Stimulated activated CD4-positive, alpha-beta T cell treated with anti-CD3 and anti-CD28 coated beads, TNF-alpha, amount 100 ng/mL, for 24 hours (primary cell): ENCODE measurements around the gene MYOM1.
A peak's percentile ranks its signal among the peaks of the same experiment; 100 is the strongest.
"Not testable (repeated sequence)": the region's sequence is repeated elsewhere in the genome, so short reads cannot be mapped to it uniquely, and the experiment has no call there.

Experiments
- DNase-seq, 3 experiments: peaks; one replicate each; pipeline ENCODE4 v3.0.0-alpha.2; 2020; ENCODE audit warnings: low read depth in 3 of 3

MYOM1 gene

DNA sequence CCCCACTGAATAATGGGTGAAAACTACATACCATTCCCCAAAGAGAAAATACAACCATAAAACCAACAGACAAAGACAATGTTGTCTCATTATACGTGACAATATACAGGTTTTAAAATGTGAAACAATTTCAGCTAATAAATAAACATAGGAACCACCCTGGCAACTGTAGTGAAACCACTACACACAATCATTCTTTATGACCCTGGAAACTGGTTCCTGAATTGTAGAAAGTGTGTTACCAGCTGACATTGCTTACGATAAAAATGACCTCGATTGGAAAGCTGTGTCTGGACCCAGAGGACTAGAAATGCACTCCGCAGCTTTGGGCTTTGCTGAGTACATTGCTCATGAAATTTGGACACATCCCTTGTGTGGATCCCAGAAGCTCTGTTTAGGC lies 132.9 kb downstream of the MYOM1 start:
- DNase-seq, result no peak

- DNase-seq, result no peak
Observed at GRCh38 chr18:3085612-3086011, 134.2 kb downstream of the MYOM1 start.

GRCh38 chr18:3084206-3084605 lies 135.6 kb downstream of the MYOM1 start:
- no peak for DNase-seq

DNA sequence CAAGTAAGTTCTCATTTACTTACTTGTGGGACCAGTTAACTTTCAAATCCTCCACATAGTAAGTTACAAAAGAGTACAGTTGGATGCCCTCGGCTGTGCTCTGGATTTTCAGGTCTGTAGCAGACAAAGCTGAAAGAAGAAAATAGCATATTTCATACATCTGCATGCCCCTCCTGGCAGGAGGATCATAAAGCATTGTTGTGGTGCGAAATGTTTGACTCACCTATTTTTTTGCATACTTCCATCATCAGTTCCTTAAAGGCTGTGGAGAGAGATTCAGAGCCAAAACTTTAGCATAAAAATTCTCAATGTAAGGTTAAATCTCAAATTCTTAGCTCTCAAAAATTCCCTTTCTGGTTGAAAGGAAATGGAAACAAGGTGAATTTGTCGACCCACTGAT lies 136.0 kb downstream of the MYOM1 start:
- DNase-seq, result no peak

- DNase-seq, result no peak
Observed at GRCh38 chr18:3081584-3081991, 138.2 kb downstream of the MYOM1 start.

DNA sequence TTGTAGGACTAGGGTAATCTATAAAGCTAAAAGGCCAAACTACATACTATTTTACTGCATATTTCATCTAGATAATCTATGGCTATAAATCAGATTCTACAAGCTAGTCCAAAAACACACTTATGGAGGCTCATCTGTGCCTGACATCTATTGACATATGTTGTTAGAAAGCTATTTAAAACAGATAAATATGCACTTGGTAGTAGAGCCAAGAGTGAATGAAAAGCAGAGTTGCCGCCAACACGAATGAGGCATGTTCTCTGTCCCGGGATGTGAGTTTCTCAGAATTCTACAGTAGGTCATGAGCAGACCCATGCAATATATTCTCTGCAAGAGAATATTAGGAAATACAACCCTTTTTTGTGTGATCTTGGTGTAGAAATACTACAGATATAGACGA lies 140.1 kb downstream of the MYOM1 start:
- DNase-seq, result no peak

DNA sequence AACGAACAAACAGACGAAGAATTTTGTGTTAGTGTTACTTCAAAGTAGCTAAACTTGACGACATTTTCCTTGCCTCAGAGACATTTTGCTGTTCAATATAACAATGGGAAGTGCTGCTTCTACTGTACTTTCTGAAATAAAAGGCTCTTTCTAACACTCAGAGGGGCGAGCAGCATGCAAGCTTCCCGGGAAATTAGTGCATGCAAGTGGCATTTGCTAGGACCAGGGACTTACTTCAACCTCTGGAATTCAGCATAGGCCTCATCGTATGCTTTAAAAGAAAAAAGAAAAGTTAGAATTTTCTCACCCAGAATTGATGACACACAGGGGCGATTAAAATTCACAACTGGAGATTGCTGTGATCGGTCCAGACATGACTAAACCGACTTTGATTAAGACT lies 144.3 kb downstream of the MYOM1 start:
- DNase-seq, result no peak

- DNase-seq, result no peak
Observed at GRCh38 chr18:3074087-3074486, 145.7 kb downstream of the MYOM1 start.

DNA sequence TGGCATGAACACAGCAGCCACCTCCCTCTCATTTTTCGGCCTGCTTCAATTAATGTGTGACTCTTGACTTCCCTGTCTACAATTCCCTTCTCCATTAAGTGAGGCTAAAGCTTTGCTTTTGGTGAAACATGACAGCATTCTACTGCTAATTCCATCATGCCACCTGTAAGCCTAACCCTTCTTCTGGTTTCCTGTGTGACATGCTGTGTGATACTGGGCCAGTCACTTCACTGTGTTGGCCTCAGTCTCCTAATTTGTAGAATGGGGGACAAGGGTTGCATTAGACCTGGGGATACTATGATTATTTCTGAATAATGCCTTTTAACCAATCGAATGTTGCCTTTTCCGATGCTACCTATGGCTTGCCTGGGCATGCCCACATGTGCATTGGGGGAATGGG lies 146.4 kb downstream of the MYOM1 start:
- DNase-seq, result not testable (repeated sequence)

DNA sequence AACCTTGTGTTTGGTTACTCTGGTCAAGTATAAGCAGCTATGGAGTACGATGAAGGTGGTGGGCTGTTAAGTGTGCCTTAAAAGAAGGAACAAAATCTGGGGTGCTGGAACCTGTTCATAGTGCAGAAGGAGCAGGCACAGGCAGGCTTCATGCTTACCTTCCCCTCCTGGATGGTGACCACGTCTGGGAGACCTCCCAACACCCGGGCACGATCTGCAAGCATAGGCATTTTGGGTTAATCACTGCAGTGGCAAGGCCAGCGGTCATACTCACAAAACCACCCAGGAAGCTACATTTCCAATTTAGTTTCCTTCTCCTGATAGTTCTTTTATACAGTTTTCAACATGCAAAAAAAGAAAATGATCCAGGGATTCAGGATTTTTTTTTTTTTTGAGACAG lies 148.1 kb downstream of the MYOM1 start:
- no peak for DNase-seq

- no peak for DNase-seq
Observed at GRCh38 chr18:3069671-3070433, 149.9 kb downstream of the MYOM1 start.

DNA sequence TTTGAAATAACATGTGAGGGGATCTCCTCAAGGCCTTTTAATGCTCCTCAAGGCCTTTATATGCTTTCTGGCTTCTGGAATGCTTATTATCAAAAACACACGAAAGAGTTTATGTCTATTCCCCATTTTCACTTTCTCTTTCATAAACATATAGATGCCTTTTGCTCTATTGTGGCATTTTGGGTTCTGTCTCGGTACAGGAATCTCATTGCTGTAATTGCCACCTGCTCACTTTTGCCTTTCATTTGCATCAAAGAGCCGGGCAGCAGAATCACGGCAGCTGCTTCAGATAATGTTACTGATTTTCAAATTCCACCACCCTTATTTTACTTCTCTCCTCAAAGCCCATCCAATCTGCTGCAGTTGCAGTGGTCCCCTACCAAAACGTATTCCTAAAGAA lies 152.0 kb downstream of the MYOM1 start:
- DNase-seq, result no peak

DNA sequence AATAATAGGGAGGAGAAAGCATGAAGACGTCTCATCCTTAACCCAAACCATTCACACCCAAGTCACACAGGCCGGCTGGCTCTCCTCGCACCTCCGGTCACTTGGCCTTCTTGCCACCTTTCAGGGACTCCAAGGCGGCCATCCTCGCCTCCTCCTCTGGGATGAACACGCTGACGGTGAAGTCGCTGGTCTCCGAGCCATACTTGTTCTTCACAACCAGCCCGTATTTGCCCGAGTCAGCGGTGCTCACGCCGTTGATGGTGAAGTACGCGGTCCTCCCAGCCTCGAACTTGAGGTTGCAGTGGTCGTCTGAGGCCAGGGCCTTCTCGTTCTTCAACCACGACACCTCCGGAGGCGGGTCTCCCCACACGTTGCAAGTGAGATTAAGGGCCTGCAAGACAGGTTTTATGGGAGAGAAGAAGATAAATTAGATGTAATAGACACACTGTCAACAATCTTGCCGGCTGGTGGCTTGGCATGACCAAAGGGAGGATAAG lies 152.6 kb downstream of the MYOM1 start:
- no peak for DNase-seq

DNA sequence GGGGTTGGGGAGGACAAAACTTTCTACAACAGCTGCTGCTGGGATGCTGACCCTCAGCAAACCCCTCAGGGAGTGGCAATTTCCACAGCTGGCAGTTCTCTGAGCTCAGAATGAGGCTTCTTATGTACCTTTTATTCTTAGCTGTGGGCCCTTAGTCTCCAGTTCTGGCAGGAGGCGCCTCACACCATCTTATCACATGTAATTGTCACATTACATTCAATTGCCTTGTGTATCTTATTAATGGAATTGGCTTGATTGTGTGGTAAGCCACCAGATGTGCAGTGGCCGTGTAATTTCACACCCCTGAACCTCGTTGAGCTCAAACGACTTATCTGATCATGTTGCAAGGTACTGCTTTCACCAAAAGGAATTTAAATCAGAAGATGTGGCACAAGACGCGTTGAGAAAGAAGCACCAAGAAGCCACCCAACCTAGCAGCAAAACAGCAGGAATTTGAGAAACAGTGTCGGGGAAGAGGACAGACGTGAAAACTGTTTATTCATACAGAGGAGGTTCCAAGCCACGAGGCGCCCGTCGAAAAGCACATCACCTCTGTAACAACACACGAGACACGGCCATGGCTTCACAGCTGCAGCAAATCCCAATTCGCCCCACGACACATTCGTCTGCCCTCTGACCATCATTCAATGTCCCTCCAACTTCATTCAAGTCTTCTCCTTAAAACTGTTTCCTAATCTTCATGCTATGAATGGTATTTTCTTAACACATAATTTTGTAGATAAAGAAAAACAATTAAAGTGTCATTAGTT lies 153.2 kb downstream of the MYOM1 start:
- no peak for DNase-seq

DNA sequence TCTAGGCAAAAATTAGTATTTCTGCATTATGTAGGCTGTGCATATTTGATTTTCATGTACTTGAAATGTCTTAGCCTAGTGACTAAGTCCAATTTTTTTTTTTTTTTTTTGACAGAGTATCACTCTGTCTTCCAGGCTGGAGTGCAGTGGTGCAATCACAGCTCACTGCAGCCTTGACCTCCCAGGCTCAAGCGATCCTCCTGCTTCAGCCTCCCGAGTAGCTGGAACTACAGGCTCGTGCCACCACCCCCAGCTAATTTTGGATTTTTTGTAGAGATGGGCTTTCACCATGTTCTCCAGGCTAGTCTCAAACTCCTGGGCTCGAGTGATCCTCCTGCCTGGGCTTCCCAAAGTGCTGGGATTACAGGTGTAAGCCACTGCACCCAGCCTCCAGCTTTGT lies 156.0 kb downstream of the MYOM1 start:
- not testable (repeated sequence) for DNase-seq

GRCh38 chr18:3062798-3063680 lies 156.7 kb downstream of the MYOM1 start:
- peak in 2 of 3 experiments; percentile 33 to 73 for DNase-seq

DNA sequence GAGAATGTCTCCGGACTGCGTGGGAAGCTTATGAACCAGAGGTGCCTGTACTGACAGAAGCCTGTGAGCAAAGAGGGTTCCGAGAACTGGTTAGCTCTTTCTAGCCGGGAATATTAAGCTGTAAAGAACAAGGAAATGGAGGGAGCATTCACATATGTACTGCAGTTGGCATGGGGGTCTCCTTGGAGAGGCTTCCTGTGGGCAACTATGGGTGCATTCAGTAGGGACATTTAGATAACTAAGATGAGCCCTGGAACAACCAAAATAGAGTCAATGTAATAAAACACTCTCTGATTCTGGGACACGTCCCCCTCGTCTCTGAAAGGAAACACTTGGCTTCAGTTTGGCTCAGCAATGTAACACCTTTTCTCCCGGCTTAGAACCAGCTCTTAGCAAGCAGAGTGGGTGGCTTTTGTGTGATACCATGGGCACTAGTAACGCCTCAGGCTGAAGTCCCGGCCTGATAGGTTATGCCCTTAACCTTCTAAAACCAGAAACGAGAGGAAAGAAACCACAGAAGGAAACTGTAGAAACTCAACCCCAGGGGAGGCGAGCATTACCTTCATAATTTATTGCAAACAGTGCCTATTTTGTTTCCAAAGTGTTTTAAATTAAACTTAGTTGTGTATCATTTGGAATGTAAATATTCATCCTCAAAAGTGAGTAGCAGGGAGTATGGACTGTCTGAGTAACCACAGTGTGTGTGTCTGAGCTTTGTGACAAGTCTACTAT lies 158.0 kb downstream of the MYOM1 start:
- DNase-seq, result peak in 2 of 3 experiments; percentile 17 to 46

DNA sequence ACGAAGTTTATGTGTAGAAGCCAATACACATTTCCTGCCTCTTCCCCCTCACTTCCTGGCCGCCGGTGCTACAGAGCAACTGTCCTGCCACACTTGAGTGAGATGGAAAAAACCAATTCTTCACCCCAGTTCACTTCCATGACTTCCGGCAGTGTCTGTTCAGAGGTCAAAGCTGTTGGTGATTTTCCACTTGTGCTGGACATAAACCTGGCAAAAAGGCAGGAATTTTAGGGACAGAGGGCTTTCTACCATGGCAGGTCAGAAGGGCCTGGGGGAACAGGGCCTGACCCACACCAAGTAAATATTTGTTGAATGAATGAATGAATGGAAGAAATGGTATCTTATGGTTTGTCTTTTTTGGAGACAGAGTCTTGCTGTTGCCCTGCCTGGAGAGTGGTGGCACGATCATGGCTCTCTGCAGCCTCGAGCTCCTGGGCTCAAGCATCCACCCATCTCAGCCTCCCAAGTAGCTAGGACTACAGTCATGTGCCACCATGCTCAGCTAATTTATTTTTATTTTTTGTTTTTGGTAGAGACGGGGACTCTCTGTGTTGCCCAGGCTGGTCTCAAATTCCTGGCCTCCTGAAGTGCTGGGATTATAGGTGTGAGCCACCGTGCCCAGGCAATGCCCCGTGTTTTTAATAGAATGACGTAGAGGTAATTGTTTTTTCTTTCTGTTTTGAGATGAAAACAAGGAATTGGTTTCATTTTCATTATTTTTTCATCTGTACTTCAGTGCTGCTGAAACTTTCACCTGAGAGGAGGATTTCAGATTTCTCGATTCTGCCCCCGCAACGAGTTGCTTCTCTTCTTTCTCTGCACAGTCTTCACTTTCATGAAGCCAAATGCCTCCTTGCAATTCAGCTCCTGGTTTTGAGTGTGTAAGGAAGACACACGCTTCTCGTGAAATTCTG lies 158.8 kb downstream of the MYOM1 start:
- peak in 2 of 3 experiments; percentile 28 to 43 for DNase-seq

DNA sequence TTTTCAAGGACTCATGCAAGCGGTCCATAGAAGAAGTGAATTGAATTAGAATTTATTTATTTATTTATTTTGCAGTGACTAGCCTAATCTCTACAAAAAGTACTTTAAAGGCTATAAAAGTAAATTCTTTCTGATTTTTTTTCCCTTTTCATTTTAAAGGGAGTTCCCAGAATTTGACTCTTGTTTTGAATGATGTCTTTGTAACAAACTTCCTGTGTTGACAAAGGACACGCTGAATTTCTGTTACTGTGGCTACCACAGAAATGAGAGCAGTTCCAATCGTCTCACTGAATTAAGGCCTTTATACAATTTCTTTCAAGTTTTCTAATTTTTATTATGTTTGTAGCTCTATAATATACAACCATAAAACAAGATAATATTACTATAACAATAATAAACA lies 160.5 kb downstream of the MYOM1 start:
- DNase-seq, result no peak
